Measurements from ENCODE around the gene AMDHD1.
"Not testable (repeated sequence)": the region's sequence is repeated elsewhere in the genome, so short reads cannot be mapped to it uniquely, and the experiment has no call there.

The AMDHD1 gene

DNA sequence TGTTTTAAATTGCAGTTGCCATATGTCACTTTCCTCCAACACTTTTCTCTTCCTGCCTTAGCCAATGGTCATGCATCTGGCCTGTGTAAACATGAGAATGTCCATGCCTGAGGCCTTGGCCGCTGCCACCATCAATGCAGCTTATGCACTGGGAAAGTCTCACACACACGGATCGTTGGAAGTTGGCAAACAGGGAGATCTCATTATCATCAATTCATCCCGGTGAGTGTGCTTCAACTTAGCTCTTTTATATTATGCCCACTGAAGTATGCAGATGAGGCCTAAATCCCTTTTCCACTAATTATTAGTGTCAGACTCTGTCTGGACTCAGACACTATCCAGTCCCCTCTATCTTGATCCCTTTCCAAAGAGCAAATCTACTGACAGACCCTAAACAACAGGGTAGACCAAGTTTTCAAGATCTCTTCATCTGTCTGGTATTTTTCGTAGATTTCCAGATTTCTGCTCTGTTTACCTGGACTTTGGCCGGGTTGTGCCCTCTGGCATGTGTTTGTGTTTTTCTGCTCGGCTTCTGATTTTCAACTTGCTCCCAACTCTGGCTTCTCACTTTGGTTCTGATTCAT lies 23.2 kb downstream of the AMDHD1 start:
- H3K27ac ChIP-seq: no peak overlapping the region
- TF ChIP-seq, protein P1, sequence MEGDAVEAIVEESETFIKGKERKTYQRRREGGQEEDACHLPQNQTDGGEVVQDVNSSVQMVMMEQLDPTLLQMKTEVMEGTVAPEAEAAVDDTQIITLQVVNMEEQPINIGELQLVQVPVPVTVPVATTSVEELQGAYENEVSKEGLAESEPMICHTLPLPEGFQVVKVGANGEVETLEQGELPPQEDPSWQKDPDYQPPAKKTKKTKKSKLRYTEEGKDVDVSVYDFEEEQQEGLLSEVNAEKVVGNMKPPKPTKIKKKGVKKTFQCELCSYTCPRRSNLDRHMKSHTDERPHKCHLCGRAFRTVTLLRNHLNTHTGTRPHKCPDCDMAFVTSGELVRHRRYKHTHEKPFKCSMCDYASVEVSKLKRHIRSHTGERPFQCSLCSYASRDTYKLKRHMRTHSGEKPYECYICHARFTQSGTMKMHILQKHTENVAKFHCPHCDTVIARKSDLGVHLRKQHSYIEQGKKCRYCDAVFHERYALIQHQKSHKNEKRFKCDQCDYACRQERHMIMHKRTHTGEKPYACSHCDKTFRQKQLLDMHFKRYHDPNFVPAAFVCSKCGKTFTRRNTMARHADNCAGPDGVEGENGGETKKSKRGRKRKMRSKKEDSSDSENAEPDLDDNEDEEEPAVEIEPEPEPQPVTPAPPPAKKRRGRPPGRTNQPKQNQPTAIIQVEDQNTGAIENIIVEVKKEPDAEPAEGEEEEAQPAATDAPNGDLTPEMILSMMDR (conservative IDR thresholded peaks at IDR 0.05): no peak

DNA sequence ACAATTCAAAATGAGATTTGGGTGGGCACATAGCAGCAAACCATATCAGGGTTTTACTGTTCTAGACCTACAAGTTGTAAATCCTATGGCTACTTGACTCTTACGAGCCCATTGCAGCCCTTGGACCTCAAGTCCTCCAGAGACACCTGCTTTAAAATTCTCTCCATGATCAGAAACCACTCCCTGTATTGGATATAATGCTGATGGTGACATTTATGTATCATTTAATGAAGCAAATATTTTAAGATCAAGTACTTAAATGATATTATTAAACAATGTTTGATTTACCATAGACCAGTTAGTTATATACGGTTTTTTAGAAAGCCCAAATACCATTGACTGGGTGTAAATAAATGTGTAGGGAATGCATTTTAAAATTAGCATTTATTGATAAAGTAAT lies 24.2 kb downstream of the AMDHD1 start:
- H3K27ac ChIP-seq: no peak overlapping the region
- TF ChIP-seq, protein P1 (conservative IDR thresholded peaks at IDR 0.05): no peak

DNA sequence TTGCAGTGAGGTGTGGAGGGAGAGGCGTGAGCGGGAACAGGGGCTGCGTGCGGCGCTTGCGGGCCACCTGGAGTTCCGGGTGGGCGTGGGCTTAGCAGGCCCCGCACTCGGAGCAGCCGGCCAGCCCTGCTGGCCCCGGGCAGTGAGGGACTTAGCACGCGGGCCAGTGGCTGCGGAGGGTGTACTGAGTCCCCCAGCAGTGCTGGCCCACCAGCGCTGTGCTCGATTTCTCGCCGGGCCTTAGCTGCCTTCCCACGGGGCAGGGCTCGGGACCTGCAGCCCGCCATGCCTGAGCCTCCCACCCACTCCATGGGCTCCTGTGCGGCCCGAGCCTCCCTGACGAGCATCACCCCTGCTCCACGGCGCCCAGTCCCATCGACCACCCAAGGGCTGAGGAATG lies 26.0 kb downstream of the AMDHD1 start:
- H3K27ac ChIP-seq: not testable (repeated sequence)

DNA sequence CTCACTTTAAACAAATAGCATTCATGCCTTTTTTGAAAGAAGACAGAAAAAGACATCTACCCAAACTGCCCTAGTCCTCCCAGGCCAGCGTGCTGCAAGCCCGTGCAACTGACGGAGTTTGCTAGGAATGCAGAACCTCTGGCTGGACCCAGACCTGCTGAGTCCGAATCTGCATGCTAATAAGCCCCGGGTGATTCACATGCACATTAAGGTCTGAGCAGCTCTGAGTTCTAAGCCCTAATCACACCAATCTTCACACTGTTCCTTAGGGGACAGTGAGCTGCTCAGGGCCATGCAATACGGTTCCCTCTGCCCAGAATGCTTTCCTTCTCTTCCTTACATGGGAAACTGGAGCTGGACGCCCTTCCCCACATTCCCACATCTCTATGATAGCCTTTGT lies 27.8 kb downstream of the AMDHD1 start:
- TF ChIP-seq, protein P1 (conservative IDR thresholded peaks at IDR 0.05): no peak
- no peak overlapping the region for H3K27ac ChIP-seq

DNA sequence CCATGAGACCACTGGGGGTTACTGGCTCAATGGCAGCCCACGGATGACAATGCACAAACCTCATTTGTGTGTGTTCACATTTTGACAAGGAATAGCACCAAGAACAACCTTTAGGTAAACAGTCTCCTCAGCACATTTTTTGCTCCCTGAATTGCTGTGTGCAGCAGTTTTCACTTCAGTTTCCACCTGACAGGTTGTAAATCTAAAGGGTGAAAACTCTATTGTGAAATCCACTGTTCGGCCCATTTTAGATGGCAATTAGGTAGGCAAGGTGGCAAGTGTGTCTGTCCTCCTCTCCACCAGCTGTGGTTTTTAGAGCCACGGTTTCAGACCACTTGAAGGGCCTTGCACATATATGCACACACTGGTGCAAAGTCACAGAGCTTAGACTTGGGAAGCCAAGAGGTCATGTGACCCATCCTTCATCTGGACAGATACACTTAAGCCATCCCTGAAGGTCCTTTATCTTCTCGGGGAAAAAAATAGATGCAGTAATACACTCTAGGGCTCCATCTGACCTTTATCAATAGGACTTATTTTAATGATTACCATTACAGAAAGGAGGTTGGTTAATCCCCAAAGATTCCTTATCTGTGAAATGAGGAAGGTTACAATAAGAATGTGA lies 29.8 kb downstream of the AMDHD1 start:
- no peak overlapping the region for H3K27ac ChIP-seq
- TF ChIP-seq, protein P1 (conservative IDR thresholded peaks at IDR 0.05): no peak

DNA sequence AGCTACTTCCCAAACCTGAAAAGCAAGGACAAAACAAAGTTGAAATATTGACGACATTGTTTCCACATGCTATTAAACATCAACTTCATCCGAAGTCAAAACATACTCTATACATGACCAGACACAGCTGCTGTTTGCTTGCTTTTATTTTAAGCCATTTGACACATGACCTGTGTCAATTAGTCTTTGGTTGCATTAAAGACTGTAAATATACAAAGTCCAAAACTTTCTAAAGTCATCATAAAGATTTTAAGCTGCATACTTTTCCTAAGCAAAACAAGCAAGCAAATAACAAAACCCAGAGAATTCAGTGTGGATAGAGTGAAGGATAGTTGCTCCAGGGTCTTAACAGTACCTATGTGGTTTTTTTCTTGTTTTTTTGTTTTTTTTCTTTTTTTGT lies 31.2 kb downstream of the AMDHD1 start:
- TF ChIP-seq, protein P1 (conservative IDR thresholded peaks at IDR 0.05): no peak
- no peak overlapping the region for H3K27ac ChIP-seq

DNA sequence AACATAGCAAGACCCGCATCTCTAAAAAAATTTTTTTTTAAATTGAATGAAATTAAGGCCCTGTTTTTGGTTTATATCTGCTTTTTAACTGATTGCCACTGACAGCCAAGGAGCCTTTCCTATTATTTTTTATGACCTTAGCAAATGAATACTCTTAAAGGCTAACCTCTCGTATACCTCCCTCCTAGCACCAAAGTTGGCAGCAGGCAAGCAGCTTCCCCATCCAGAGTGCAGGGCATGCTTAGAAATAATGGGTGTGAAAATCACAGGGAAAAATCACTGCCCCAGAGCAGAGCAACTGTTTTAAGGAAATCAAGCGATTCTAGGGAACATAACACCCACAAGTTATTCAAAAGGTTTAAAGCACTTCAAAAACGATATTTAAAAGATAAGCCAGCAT lies 32.4 kb downstream of the AMDHD1 start:
- TF ChIP-seq, protein P1 (conservative IDR thresholded peaks at IDR 0.05): no peak
- no peak overlapping the region for H3K27ac ChIP-seq

DNA sequence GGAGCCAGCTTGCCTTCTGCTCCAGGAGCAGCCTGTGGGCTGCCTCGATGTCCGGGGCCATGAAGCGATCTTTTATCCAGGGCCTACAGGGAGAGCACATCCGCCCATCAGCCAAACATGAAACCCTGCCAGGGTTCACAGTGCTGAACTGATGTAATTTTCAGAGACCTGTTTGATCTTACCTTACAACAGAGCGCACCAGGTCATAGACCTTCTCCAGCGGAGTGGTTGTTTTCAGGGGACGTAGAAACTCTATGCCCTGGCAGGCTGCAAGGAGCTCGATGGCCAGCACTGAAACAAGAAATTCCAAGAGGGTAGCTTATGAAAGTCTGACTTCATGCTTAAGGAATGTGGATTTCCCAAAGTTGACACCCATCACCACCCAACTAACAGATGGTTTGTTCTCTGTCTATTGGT lies 33.3 kb downstream of the AMDHD1 start:
- H3K27ac ChIP-seq: no peak overlapping the region
- TF ChIP-seq, protein P1 (conservative IDR thresholded peaks at IDR 0.05): no peak

All from VCaP (cell line).